OCI-LY1 (cell line): ENCODE data around the gene GRIK2.

Source experiments
- H2AFZ ChIP-seq: fragments of 200-600 bp; sonication (generic), shearing (Covaris generic); 2 replicates; pipeline ENCODE4 v1.6.0; 2014; ENCODE audit warnings: antibody characterized with exemption, mild to moderate bottlenecking, low read length
- H3F3A ChIP-seq: fragments of 200-600 bp; sonication (generic), shearing (Covaris generic); 2 replicates; pipeline ENCODE4 v1.6.0; 2014; ENCODE audit warnings: mild to moderate bottlenecking, antibody characterized with exemption, low read length, moderate library complexity; ENCODE audit not compliant: insufficient read depth
- H3K27ac ChIP-seq: fragments of 200-600 bp; sonication (generic); 2 replicates; pipeline ENCODE4 v1.5.1; 2014; ENCODE audit warnings: low read length, mixed run types, mild to moderate bottlenecking, low read depth; ENCODE audit not compliant: poor library complexity, severe bottlenecking
- H3K27me3 ChIP-seq: fragments of 200-600 bp; sonication (generic); 2 replicates; pipeline ENCODE4 v1.6.0; 2014; ENCODE audit warnings: antibody characterized with exemption, mild to moderate bottlenecking, low read length, moderate library complexity; ENCODE audit not compliant: insufficient read depth
- H3K36me3 ChIP-seq: fragments of 200-600 bp; sonication (generic); 2 replicates; pipeline ENCODE4 v1.6.1; 2014; ENCODE audit warnings: mild to moderate bottlenecking, antibody characterized with exemption, low read length, moderate library complexity, mixed read lengths; ENCODE audit not compliant: insufficient read depth
- H3K4me1 ChIP-seq: fragments of 200-600 bp; sonication (generic); 2 replicates; pipeline ENCODE4 v1.5.1; 2014; ENCODE audit warnings: mild to moderate bottlenecking, low read length, moderate library complexity; ENCODE audit not compliant: insufficient read depth, severe bottlenecking
- H3K4me2 ChIP-seq: fragments of 200-600 bp; sonication (generic), shearing (Covaris generic); 2 replicates; pipeline ENCODE4 v1.6.1; 2014; ENCODE audit warnings: low read length
- H3K4me3 ChIP-seq: fragments of 200-600 bp; sonication (generic); 2 replicates; pipeline ENCODE4 v1.5.1; 2014; ENCODE audit warnings: low read length, low read depth, mild to moderate bottlenecking, mixed read lengths; ENCODE audit not compliant: poor library complexity, severe bottlenecking
- H3K79me2 ChIP-seq: fragments of 200-600 bp; shearing (Covaris generic); 2 replicates; pipeline ENCODE4 v1.6.1; 2016; ENCODE audit warnings: mixed run types, low read length, mixed read lengths; ENCODE audit not compliant: insufficient read depth
- H3K9ac ChIP-seq: fragments of 200-600 bp; sonication (generic), shearing (Covaris generic); 2 replicates; pipeline ENCODE4 v1.6.1; 2014; ENCODE audit warnings: mild to moderate bottlenecking, low read length, mixed read lengths
- H3K9me2 ChIP-seq: fragments of 200-600 bp; sonication (generic), shearing (Covaris generic); 2 replicates; pipeline ENCODE4 v1.6.1; 2014; ENCODE audit warnings: low read depth, mild to moderate bottlenecking, low read length, mixed read lengths
- H3K9me3 ChIP-seq: fragments of 200-600 bp; shearing (Covaris generic); 2 replicates; pipeline ENCODE4 v1.6.1; 2014; ENCODE audit warnings: low read length, mixed read lengths
- H4K20me1 ChIP-seq: fragments of 200-600 bp; sonication (generic), shearing (Covaris generic); 2 replicates; pipeline ENCODE4 v1.6.0; 2016; ENCODE audit warnings: mild to moderate bottlenecking, low read length; ENCODE audit not compliant: insufficient read depth
- CTCF ChIP-seq: fragments of 200-600 bp; sonication (generic), shearing (Covaris generic); IDR thresholded peaks from 2 replicates; pipeline ENCODE4 v1.5.1; 2017; ENCODE audit warnings: mild to moderate bottlenecking, antibody characterized with exemption, low read length, moderate library complexity, mixed read lengths
- EZH2 ChIP-seq: fragments of 200-600 bp; sonication (generic), shearing (Covaris generic); IDR thresholded peaks from 2 replicates; pipeline ENCODE4 v1.8.0; 2017; ENCODE audit warnings: borderline replicate concordance, mixed run types, mild to moderate bottlenecking, antibody characterized with exemption, low read length, moderate library complexity, mixed read lengths

Gene GRIK2

GRCh38 chr6:101588343-101588742 lies 194.8 kb downstream of the GRIK2 start:
- H3K36me3 ChIP-seq: no peaks in the 10 kb centered on the region
- TF ChIP-seq CTCF: no peak
- no peak for TF ChIP-seq EZH2
- no peaks in the 10 kb centered on the region for H3K79me2 ChIP-seq
- no peak overlapping the region for H3K4me2 ChIP-seq
- no peaks in the 10 kb centered on the region for H4K20me1 ChIP-seq
- no peak overlapping the region for H2AFZ ChIP-seq
- H3K27ac ChIP-seq: no peak overlapping the region
- no peak overlapping the region for H3K9ac ChIP-seq
- no peak overlapping the region for H3K4me3 ChIP-seq
- no peaks in the 10 kb centered on the region for H3K4me1 ChIP-seq
- H3K9me2 ChIP-seq: no peaks in the 10 kb centered on the region
- no peaks in the 10 kb centered on the region for H3F3A ChIP-seq
- H3K9me3 ChIP-seq: no peaks in the 10 kb centered on the region
- H3K27me3 ChIP-seq: no peaks in the 10 kb centered on the region

- H3K9me3 ChIP-seq: no peaks in the 10 kb centered on the region
These were observed 201.8 kb downstream of the GRIK2 start for GRCh38 chr6:101595276-101595675.

GRCh38 chr6:101597693-101598092 lies 204.2 kb downstream of the GRIK2 start:
- Histone ChIP-seq H3K27me3 (no peaks in the 10 kb centered on the region), H3K9me3 (no peaks in the 10 kb centered on the region), H3K79me2 (no peaks in the 10 kb centered on the region), H3K4me3 (no peak overlapping the region), H2AFZ (no peak overlapping the region), H4K20me1 (no peaks in the 10 kb centered on the region), H3K27ac (no peak overlapping the region), H3K9me2 (no peaks in the 10 kb centered on the region), H3K4me1 (no peaks in the 10 kb centered on the region), H3K9ac (no peak overlapping the region), H3K4me2 (no peak overlapping the region), H3K36me3 (no peaks in the 10 kb centered on the region), H3F3A (no peaks in the 10 kb centered on the region)
- TF ChIP-seq EZH2 (no peak), CTCF (no peak)

More at GRCh38 chr6:101595276-101595675, 201.8 kb downstream of the GRIK2 start:
- Histone ChIP-seq H4K20me1 (no peaks in the 10 kb centered on the region), H3K27me3 (no peaks in the 10 kb centered on the region), H3K9ac (no peak overlapping the region), H2AFZ (no peak overlapping the region), H3K27ac (no peak overlapping the region), H3K36me3 (no peaks in the 10 kb centered on the region), H3K79me2 (no peaks in the 10 kb centered on the region), H3F3A (no peaks in the 10 kb centered on the region), H3K4me3 (no peak overlapping the region), H3K9me2 (no peaks in the 10 kb centered on the region), H3K4me1 (no peaks in the 10 kb centered on the region), H3K4me2 (no peak overlapping the region)
- no peak for TF ChIP-seq CTCF
- no peak for TF ChIP-seq EZH2
